Neural progenitor cell (in vitro differentiated cells): ENCODE measurements around the gene FKBP5. TPM values are rescaled to one million over a fixed set of nuclear protein-coding genes. Genes with fewer than 3 reads are reported as not detected.
A peak's percentile ranks its signal among the peaks of the same experiment; 100 is the strongest.
"Not testable (repeated sequence)": the region's sequence is repeated elsewhere in the genome, so short reads cannot be mapped to it uniquely, and the experiment has no call there.

ENCODE experiments used
- DNase-seq: peaks from one replicate; pipeline ENCODE4 v3.0.0-alpha.2; 2016; ENCODE audit warnings: low spot score
- H2AFZ ChIP-seq: fragments of 200-600 bp; sonication (generic); replicated peaks from 2 replicates; pipeline ENCODE4 v1.6.1; 2016; ENCODE audit warnings: antibody characterized with exemption
- H3F3A ChIP-seq: fragments of 200-600 bp; sonication (generic); 2 replicates; pipeline ENCODE4 v1.6.1; 2016; ENCODE audit warnings: antibody characterized with exemption, low read depth
- H3K27ac ChIP-seq: fragments of 200-600 bp; sonication (generic); 2 replicates; pipeline ENCODE4 v1.5.1; 2016; ENCODE audit warnings: mild to moderate bottlenecking
- H3K27me3 ChIP-seq: fragments of 200-600 bp; sonication (generic); 2 replicates; pipeline ENCODE4 v1.6.1; 2016; ENCODE audit warnings: mild to moderate bottlenecking, moderate library complexity
- H3K36me3 ChIP-seq: fragments of 200-600 bp; sonication (generic); 2 replicates; pipeline ENCODE4 v1.5.1; 2016
- H3K4me1 ChIP-seq: fragments of 200-600 bp; sonication (generic); 2 replicates; pipeline ENCODE4 v1.6.1; 2016; ENCODE audit warnings: mixed run types
- H3K4me2 ChIP-seq: fragments of 200-600 bp; sonication (generic); 2 replicates; pipeline ENCODE4 v1.6.1; 2016
- H3K4me3 ChIP-seq: fragments of 200-600 bp; sonication (generic); 2 replicates; pipeline ENCODE4 v1.5.1; 2016
- H3K79me2 ChIP-seq: fragments of 200-600 bp; sonication (generic); 2 replicates; pipeline ENCODE4 v1.6.1; 2016; ENCODE audit warnings: low read depth
- H3K9ac ChIP-seq: fragments of 200-600 bp; sonication (generic); 2 replicates; pipeline ENCODE4 v1.6.1; 2016
- H3K9me3 ChIP-seq: fragments of 200-600 bp; sonication (generic); 2 replicates; pipeline ENCODE4 v1.5.1; 2016; ENCODE audit warnings: low read depth
- H4K20me1 ChIP-seq: fragments of 200-600 bp; sonication (generic); 2 replicates; pipeline ENCODE4 v1.6.1; 2016; ENCODE audit warnings: low read depth
- H3K27ac Mint-ChIP-seq: 3 replicates; pipeline ENCODE4 v1.8.0; 2021; ENCODE audit warnings: mixed read lengths
- H3K27me3 Mint-ChIP-seq: 2 replicates; pipeline ENCODE4 v1.8.0; 2022; ENCODE audit warnings: low read depth, mild to moderate bottlenecking, inconsistent platforms, moderate library complexity, mixed read lengths; ENCODE audit not compliant: insufficient read depth
- H3K36me3 Mint-ChIP-seq: 3 replicates; pipeline ENCODE4 v1.8.0; 2021; ENCODE audit warnings: mixed read lengths
- H3K4me1 Mint-ChIP-seq: 3 replicates; pipeline ENCODE4 v1.8.0; 2021; ENCODE audit warnings: mixed read lengths
- H3K4me3 Mint-ChIP-seq: 3 replicates; pipeline ENCODE4 v1.8.0; 2021; ENCODE audit warnings: mild to moderate bottlenecking, moderate library complexity, mixed read lengths
- H3K9me3 Mint-ChIP-seq: 3 replicates; pipeline ENCODE4 v1.8.0; 2020; ENCODE audit warnings: mixed read lengths
- EZH2 ChIP-seq: fragments of 200-600 bp; sonication (generic); IDR thresholded peaks from 2 replicates; pipeline ENCODE4 v1.6.1; 2017; ENCODE audit warnings: antibody characterized with exemption, mild to moderate bottlenecking, moderate library complexity
- EZH2phosphoT487 ChIP-seq: fragments of 200-600 bp; sonication (generic); IDR thresholded peaks from 2 replicates; pipeline ENCODE4 v1.6.1; 2017; ENCODE audit warnings: antibody characterized with exemption
- total RNA-seq: library from RNA; depleted of rRNA; stranded (reverse); fragments of >200 nt; gene quantifications from 2 replicates; pipeline ENCODE4 v1.2.3, GENCODE V29; 2015; ENCODE audit warnings: low replicate concordance
- TF ChIP-seq, protein P1 (sequence below): fragments of 200-600 bp; sonication (generic); IDR thresholded peaks from 2 replicates; pipeline ENCODE4 v1.5.1; 2017; ENCODE audit warnings: antibody characterized with exemption, mild to moderate bottlenecking

The FKBP5 gene
- total RNA-seq, 1 donor from 2014 or later: 20.9 TPM

DNA sequence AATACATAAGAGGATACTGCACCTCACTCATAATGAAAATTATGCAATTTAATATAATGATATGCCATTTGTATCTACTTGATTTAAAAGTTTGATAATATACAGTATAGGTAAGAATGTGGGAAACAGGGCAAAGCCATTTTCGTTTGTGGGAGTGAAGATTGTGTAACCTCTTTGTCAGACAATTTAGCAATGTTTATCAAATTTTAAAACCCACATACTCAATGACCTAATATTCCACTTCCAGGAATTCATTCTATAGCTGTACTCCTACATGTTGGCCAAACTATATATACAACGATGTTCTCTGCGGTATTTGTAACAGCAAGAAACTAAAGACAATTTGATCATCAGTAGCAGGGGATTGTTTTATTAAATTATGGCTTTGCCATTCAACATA lies 17.8 kb upstream of the FKBP5 start:
- Histone ChIP-seq H3K27ac (no peak overlapping the region), H3K4me1 (no peaks in the 10 kb centered on the region), H3K4me3 (no peak overlapping the region), H3F3A (no peaks in the 10 kb centered on the region), H3K27me3 (no peaks in the 10 kb centered on the region), H2AFZ (no peak overlapping the region), H3K36me3 (no peaks in the 10 kb centered on the region), H3K9ac (no peak overlapping the region), H3K4me2 (no peak overlapping the region), H3K9me3 (no peaks in the 10 kb centered on the region), H4K20me1 (no peaks in the 10 kb centered on the region), H3K79me2 (no peaks in the 10 kb centered on the region)
- Mint-ChIP-seq H3K27me3 (peaks cover 4% of the 10 kb centered on the region), H3K9me3 (peaks cover 7% of the 10 kb centered on the region), H3K4me1 (no peaks in the 10 kb centered on the region), H3K36me3 (no peaks in the 10 kb centered on the region), H3K27ac (no peak overlapping the region), H3K4me3 (no peak overlapping the region)
- DNase-seq: no peak
- TF ChIP-seq, protein P1, sequence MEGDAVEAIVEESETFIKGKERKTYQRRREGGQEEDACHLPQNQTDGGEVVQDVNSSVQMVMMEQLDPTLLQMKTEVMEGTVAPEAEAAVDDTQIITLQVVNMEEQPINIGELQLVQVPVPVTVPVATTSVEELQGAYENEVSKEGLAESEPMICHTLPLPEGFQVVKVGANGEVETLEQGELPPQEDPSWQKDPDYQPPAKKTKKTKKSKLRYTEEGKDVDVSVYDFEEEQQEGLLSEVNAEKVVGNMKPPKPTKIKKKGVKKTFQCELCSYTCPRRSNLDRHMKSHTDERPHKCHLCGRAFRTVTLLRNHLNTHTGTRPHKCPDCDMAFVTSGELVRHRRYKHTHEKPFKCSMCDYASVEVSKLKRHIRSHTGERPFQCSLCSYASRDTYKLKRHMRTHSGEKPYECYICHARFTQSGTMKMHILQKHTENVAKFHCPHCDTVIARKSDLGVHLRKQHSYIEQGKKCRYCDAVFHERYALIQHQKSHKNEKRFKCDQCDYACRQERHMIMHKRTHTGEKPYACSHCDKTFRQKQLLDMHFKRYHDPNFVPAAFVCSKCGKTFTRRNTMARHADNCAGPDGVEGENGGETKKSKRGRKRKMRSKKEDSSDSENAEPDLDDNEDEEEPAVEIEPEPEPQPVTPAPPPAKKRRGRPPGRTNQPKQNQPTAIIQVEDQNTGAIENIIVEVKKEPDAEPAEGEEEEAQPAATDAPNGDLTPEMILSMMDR: no peak
- TF ChIP-seq EZH2phosphoT487: no peak
- no peak for TF ChIP-seq EZH2

DNA sequence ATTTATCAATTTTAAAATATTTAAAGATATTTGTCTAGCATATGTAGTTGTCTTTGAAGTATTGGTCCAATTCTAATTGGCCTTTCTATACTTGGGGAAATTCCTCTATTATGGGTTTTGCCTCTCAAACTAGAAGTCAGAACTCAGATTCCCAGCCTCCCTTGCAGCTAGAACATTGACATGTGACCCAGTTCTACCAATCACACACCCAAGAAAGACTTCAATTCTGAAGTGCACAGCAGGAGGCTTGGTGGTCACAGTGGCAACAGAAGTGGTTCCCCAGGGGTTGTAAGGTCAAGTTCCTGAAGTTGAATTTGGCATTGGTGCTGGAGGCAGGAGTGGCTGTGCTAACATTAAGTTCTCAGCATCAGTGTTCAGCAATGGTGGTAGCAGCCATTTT lies 14.8 kb upstream of the FKBP5 start:
- Histone ChIP-seq H3K4me1 (no peaks in the 10 kb centered on the region), H3K9me3 (no peaks in the 10 kb centered on the region), H4K20me1 (no peaks in the 10 kb centered on the region), H3K79me2 (no peaks in the 10 kb centered on the region), H3K27ac (no peak overlapping the region), H3K4me3 (no peak overlapping the region), H3K4me2 (no peak overlapping the region), H3K36me3 (no peaks in the 10 kb centered on the region), H3K9ac (no peak overlapping the region), H3K27me3 (no peaks in the 10 kb centered on the region), H3F3A (no peaks in the 10 kb centered on the region), H2AFZ (no peak overlapping the region)
- DNase-seq: no peak
- Mint-ChIP-seq H3K36me3 (no peaks in the 10 kb centered on the region), H3K4me3 (no peak overlapping the region), H3K4me1 (no peaks in the 10 kb centered on the region), H3K9me3 (peaks cover 7% of the 10 kb centered on the region), H3K27ac (no peak overlapping the region), H3K27me3 (peaks cover 3% of the 10 kb centered on the region)
- no peak for TF ChIP-seq EZH2phosphoT487
- no peak for TF ChIP-seq EZH2
- TF ChIP-seq, protein P1: no peak

DNA sequence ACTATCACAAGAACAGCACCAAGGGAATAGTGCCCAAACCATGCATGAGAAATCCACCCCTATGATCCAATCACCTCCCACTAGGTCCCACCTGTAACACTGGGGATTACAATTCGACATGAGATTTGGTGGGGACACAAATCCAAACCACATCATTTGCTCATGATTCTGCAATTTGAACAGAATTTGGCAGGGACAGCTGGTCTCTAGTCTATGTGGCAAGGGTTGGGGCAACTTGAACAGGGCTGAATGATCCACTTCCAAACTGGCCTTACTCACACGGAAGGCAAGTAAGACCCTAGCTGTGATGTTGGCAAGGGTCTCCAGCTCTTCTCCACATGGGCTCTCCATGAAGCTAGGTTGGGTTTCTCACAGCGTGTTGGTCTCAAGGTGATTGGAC lies 10.1 kb upstream of the FKBP5 start:
- Histone ChIP-seq H2AFZ (no peak overlapping the region), H3K27me3 (no peaks in the 10 kb centered on the region), H3K4me2 (no peak overlapping the region), H3K9me3 (no peaks in the 10 kb centered on the region), H3K4me1 (no peaks in the 10 kb centered on the region), H3K27ac (no peak overlapping the region), H3K9ac (no peak overlapping the region), H3K36me3 (no peaks in the 10 kb centered on the region), H3K4me3 (no peak overlapping the region), H4K20me1 (no peaks in the 10 kb centered on the region), H3F3A (no peaks in the 10 kb centered on the region), H3K79me2 (no peaks in the 10 kb centered on the region)
- Mint-ChIP-seq H3K4me3 (no peak overlapping the region), H3K4me1 (no peaks in the 10 kb centered on the region), H3K36me3 (no peaks in the 10 kb centered on the region), H3K9me3 (peaks cover 5% of the 10 kb centered on the region), H3K27me3 (no peaks in the 10 kb centered on the region), H3K27ac (peak overlapping the region; percentile 5)
- DNase-seq: no peak
- no peak for TF ChIP-seq EZH2
- TF ChIP-seq, protein P1: no peak
- no peak for TF ChIP-seq EZH2phosphoT487

DNA sequence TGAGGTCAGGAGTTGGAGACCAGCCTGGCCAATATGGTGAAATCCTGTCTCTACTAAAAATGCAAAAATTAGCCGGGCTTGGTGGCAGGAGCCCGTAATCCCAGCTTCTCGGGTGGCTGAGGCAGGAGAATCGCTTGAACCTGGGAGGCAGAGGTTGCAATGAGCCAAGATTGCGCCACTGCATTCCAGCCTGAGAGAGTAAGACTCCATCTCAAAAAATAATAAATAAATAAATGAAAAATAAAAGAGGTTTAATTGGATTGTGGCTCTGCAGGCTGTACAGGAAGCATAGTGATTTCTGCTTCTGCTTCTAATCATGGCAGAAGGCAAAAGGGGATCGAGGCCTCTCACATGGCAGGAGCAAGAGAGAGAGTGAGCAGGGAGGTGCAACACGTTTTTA lies 9.7 kb upstream of the FKBP5 start:
- not testable (repeated sequence) for H3K27me3 Mint-ChIP-seq, H3K27me3 ChIP-seq, H3K36me3 Mint-ChIP-seq, H4K20me1 ChIP-seq, H2AFZ ChIP-seq, H3K4me3 Mint-ChIP-seq, DNase-seq, H3F3A ChIP-seq, H3K79me2 ChIP-seq, H3K4me3 ChIP-seq, H3K27ac ChIP-seq, H3K9me3 Mint-ChIP-seq, H3K4me2 ChIP-seq, H3K36me3 ChIP-seq, H3K4me1 Mint-ChIP-seq, H3K4me1 ChIP-seq, H3K9me3 ChIP-seq, H3K9ac ChIP-seq
- peak overlapping the region; percentile 5 for H3K27ac Mint-ChIP-seq
